ENCODE data around the gene LAD1.

LAD1 gene

DNA sequence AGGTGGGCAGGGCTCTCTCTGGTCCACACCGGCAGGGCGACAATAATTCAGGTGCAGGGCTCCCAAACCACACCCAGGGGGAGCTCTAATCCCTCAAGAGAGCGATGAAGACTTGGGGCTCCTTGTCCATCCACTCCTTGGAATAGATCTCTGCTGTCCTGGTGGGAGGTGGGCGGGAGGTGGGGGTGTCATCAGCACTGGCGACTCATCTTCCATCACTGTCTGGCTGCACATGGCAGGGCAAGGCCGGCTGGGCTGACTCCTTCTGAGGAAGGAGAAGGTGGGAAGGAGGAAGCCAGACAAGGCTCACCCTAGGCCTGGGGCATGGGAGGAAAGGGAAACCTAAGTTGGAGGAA is 50.9 kb downstream of the LAD1 start:
- DNase-seq: peak; percentile 33
- Mint-ChIP-seq H3K4me3 (no peak overlapping the region), H3K27ac (no peak overlapping the region), H3K4me1 (ENCODE audit: low read depth) (no peaks in the 10 kb centered on the region), H3K36me3 (ENCODE audit: low read depth) (no peaks in the 10 kb centered on the region), H3K9me3 (no peaks in the 10 kb centered on the region), H3K27me3 (peaks cover 30% of the 10 kb centered on the region)

DNA sequence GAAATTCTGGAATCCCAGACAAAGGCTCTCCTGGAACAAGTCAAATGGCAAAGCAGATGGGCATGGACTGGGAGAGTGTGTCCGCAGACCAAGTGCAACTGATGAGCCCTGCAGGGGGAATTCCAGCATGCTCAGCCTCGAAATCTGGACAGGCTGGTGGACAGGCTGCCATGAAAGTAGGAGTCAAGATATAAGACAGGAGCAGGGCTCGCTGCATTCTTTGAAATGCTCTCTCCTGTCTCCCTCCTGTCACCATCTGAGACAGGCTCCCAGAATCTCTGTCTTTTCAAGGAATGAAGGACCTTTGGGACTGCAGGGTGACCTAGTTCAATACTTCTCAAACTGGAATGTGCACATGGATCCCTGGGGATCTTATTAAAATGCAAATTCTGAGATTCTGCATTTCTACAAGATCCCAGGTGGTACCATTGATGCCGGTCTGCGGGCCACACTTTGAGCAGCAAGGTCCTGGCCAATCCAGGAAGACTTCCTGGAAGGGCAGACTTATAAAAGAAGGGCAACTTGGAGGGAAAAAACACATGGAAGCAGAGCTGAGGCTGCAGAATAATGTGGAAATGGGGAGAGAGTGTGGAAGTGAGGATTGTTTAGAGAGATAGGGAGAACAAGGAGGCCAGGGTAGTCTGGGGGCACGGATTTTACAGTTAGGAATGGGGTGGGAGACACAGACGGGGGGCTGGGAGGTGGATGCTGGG is 51.5 kb downstream of the LAD1 start:
- H3K4me3 Mint-ChIP-seq: no peak overlapping the region
- no peak overlapping the region for H3K27ac Mint-ChIP-seq
- H3K36me3 Mint-ChIP-seq (ENCODE audit: low read depth): no peaks in the 10 kb centered on the region
- H3K27me3 Mint-ChIP-seq: peaks cover 30% of the 10 kb centered on the region
- DNase-seq: no peak
- H3K9me3 Mint-ChIP-seq: no peaks in the 10 kb centered on the region
- no peaks in the 10 kb centered on the region for H3K4me1 Mint-ChIP-seq (ENCODE audit: low read depth)

DNA sequence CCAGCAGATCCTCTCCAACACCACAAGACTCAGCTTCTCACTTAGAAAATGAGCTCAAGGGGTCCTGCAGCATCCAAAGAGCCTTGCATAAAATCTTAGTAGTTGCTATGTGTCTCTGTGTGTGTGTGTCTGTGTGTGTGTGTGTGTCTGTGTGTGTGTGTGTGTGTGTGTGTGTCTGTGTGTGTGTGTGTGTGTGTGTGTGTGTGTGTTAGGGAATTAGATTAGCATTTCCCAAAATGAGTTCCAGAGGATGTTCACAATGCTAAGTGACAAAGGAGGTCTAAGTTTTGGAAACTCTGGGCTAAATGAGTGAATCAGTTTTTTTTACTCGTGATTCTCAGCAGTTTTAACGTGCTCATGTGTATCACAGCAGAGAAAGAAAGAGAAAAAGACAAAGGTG is 52.1 kb downstream of the LAD1 start:
- no peak for DNase-seq
- Mint-ChIP-seq H3K4me1 (ENCODE audit: low read depth) (no peaks in the 10 kb centered on the region), H3K36me3 (ENCODE audit: low read depth) (no peaks in the 10 kb centered on the region), H3K9me3 (no peaks in the 10 kb centered on the region), H3K27me3 (peaks cover 27% of the 10 kb centered on the region), H3K4me3 (no peak overlapping the region), H3K27ac (no peak overlapping the region)

DNA sequence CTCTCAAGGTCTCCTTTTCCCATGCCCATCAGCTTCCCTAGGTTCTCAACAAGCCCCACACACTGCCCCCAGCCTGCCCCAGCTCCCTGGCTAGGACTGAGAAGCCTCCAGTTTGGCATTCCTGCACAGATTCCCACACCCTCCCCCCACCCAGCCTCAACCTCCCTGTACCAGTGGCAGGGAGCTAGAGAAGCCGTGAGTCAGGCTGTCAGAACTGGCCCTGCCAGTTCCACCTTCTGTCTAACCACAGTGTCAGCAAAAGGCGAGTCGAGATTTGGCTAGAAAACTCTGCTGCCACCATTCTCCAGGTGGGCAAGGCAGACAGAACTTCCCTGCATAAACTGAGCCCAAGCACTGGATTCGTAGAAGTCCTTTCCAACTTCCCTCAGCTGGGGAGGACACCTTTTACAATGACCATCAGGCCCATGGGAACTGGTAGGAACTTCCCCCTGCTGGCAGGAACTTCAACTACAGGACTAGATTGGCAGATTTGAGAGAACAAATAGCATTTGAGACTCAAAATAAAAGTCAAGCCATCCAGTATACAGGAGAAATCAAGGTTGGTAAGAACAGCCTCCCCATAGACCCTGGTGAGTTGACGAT is 52.7 kb downstream of the LAD1 start:
- no peak for DNase-seq
- Mint-ChIP-seq H3K4me1 (ENCODE audit: low read depth) (no peaks in the 10 kb centered on the region), H3K36me3 (ENCODE audit: low read depth) (no peaks in the 10 kb centered on the region), H3K4me3 (no peak overlapping the region), H3K27ac (no peak overlapping the region), H3K9me3 (no peaks in the 10 kb centered on the region), H3K27me3 (peaks cover 27% of the 10 kb centered on the region)

DNA sequence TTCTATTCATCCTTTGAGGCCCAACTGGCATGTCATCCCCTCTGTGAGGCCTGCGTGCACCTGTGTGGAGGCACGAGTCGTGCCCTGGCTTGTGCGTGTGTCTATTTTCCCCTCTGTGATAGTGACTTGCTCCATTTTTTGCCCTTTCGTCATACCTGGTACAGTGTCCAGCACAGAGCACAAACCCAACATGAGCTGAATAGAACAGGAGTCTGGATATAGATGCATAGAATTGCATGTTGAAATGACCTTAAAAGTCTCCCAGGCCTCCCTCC is 54.1 kb downstream of the LAD1 start:
- Mint-ChIP-seq H3K9me3 (no peaks in the 10 kb centered on the region), H3K27ac (no peak overlapping the region), H3K4me3 (no peak overlapping the region)

DNA sequence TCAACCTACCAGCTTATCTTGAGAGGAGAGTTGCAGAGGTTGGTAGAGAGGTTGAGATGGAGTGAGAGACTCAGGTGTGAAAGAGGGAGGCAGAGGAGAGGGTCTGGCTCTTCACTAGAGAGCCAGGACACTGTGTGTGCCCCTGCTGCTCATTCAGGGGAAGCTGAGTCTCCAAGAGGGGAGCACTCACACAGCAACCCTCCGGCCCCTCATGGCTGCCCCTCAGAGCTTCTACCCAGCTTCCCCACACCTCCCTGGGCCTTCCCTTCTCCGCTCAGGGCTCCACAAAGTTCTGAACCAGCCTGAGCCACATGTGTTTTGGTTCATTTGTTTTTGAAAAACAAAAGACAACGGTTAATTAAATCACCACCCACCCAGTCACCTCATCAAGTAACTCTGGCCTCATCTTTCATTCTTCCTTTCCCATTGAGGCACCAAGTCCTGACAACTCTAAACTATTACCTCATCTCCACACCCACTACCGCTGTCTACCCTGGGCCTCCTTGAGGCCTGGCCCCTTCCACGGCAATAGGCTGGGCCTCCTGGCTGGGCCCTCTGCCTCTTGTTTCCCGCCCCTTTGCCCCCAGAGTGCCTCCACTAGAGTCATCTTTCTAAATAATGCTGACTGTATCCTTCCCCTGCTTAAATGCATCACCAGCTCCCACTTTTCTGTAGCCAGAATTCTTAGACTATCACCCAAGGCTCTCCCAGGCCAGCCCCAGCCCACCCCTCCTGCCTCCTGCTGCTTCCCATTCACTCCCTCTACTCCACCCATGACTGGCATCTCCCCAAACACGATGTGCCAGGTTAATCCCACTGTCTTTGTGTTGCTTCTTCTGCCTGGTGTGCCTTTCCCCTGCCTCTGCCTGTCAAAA is 54.7 kb downstream of the LAD1 start:
- H3K36me3 Mint-ChIP-seq (ENCODE audit: low read depth): no peaks in the 10 kb centered on the region
- no peaks in the 10 kb centered on the region for H3K9me3 Mint-ChIP-seq
- H3K4me1 Mint-ChIP-seq (ENCODE audit: low read depth): no peaks in the 10 kb centered on the region
- no peak for DNase-seq
- H3K4me3 Mint-ChIP-seq: no peak overlapping the region
- no peak overlapping the region for H3K27ac Mint-ChIP-seq
- peaks cover 23% of the 10 kb centered on the region for H3K27me3 Mint-ChIP-seq

More for the DNA sequence above, 54.1 kb downstream of the LAD1 start:
- Mint-ChIP-seq H3K36me3 (ENCODE audit: low read depth) (no peaks in the 10 kb centered on the region), H3K27me3 (peaks cover 25% of the 10 kb centered on the region), H3K4me1 (ENCODE audit: low read depth) (no peaks in the 10 kb centered on the region)
- DNase-seq: no peak

DNA sequence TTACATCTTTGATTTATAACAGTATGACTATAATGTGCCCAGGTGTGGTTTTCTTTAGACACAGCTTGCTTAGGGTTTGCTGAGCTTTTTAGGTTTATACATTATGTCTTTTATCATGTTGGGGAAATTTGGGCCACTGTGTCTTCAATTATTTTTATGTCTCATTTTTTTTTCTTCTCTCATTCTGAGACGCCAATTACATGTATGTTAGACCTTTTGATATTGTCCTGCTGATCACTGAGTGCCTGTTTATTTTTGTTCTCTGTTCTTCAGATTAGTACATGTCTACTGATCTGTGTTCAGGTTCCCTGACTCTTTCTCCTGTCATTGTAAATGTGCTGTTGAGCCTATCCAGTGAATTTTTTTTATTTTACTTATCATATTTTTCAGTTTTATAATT is 57.7 kb downstream of the LAD1 start:
- H3K36me3 Mint-ChIP-seq (ENCODE audit: low read depth): no peaks in the 10 kb centered on the region
- H3K27me3 Mint-ChIP-seq: peaks cover 4% of the 10 kb centered on the region
- no peaks in the 10 kb centered on the region for H3K9me3 Mint-ChIP-seq
- H3K27ac Mint-ChIP-seq: no peak overlapping the region
- no peaks in the 10 kb centered on the region for H3K4me1 Mint-ChIP-seq (ENCODE audit: low read depth)
- no peak overlapping the region for H3K4me3 Mint-ChIP-seq
- DNase-seq: no peak

DNA sequence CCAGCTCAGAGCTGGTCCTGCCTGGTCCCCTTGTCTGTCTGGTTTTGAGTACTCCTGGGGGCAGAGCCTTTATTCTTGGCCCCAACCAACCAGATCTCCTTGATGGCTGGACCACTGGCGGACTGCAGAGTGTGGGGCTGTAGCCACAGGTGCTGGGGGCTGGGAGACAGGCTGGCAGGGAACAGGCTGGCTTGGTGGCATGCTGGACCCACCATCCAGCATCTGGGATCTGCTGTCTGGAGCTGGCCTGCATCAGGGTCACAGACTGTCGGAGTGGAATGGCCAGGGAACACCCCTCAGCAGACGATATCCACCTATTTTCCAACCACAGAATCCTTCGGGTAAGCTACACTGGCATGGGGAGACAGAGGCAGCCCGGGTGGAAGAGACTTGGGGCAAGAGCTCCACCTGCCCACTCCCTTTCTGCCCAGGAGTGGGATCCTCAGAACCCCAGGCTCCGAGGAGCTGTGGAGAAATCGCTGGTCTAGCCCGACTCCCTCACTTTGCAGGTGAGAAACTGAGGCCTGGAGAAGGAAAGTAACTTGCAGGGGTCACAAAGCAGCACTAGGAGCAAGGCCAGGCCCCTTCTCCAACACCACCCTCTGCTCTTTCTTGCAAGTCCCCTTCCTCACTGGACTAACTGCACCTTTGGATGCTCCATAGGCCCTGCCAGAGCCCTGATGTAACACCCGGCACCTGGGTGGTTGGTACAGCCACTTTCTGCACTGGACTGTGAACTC is 62.2 kb downstream of the LAD1 start:
- no peaks in the 10 kb centered on the region for H3K36me3 Mint-ChIP-seq (ENCODE audit: low read depth)

DNA sequence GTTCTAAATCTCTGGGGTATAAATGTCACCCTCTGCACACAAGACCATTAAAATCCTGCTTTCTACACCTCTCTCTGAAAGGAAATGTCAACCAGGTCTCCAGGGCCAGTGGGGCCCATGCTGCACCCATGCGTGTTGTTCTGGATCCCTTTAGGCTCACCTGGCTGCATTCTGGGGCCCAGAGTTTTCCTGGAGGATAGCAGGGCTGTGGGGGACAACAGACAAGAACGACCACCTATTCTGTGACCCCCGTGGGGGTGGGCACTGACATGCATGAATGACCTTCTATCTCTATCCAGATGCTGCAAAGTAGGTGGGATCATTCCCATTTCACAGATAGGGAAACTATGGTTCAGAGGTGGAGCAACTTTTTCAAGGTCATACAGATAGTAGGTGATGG is 63.2 kb downstream of the LAD1 start:
- Mint-ChIP-seq H3K27ac (no peak overlapping the region), H3K27me3 (no peaks in the 10 kb centered on the region), H3K9me3 (no peaks in the 10 kb centered on the region), H3K4me1 (ENCODE audit: low read depth) (no peaks in the 10 kb centered on the region), H3K4me3 (no peak overlapping the region), H3K36me3 (ENCODE audit: low read depth) (no peaks in the 10 kb centered on the region)
- DNase-seq: no peak

More for the DNA sequence above, 62.2 kb downstream of the LAD1 start:
- no peak for DNase-seq
- H3K27ac Mint-ChIP-seq: no peak overlapping the region
- H3K9me3 Mint-ChIP-seq: no peaks in the 10 kb centered on the region
- no peak overlapping the region for H3K4me3 Mint-ChIP-seq
- H3K27me3 Mint-ChIP-seq: peaks cover 4% of the 10 kb centered on the region
- no peaks in the 10 kb centered on the region for H3K4me1 Mint-ChIP-seq (ENCODE audit: low read depth)

DNA sequence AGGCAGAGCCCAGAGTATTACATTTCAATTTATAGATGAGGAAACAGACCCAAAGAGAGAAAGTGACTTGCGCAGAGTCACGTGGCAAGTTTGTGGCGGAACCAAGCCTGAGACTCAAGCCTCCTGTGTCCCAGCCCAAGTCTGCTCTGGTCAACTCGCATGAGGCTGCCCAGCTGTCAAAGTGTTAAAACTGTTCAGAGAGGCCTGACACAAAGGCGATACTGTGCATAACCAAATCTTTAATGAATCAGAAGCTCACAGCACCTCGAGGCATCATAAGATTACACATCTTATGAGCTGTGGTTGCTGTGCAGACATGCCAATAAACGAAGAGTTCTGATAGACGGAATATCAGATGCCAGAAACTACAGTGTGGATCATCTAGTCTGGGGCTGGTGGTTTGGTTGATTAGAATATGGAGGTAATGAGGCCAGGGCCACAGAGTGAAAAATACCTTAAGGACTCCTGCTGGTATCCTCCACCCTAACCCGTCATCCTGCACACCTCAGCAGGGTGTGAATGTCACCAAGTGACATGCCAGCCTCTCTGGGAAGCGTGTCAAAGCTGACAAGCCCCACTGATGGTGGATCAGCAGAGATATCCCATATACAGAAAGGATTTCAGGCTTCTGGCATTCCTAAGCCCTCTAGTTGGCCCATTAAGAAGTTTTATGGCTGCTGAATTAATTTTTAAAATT is 63.8 kb downstream of the LAD1 start:
- H3K36me3 Mint-ChIP-seq (ENCODE audit: low read depth): no peaks in the 10 kb centered on the region
- H3K27ac Mint-ChIP-seq: no peak overlapping the region
- H3K4me3 Mint-ChIP-seq: no peak overlapping the region
- no peaks in the 10 kb centered on the region for H3K9me3 Mint-ChIP-seq
- no peaks in the 10 kb centered on the region for H3K4me1 Mint-ChIP-seq (ENCODE audit: low read depth)
- H3K27me3 Mint-ChIP-seq: no peaks in the 10 kb centered on the region
- no peak for DNase-seq

DNA sequence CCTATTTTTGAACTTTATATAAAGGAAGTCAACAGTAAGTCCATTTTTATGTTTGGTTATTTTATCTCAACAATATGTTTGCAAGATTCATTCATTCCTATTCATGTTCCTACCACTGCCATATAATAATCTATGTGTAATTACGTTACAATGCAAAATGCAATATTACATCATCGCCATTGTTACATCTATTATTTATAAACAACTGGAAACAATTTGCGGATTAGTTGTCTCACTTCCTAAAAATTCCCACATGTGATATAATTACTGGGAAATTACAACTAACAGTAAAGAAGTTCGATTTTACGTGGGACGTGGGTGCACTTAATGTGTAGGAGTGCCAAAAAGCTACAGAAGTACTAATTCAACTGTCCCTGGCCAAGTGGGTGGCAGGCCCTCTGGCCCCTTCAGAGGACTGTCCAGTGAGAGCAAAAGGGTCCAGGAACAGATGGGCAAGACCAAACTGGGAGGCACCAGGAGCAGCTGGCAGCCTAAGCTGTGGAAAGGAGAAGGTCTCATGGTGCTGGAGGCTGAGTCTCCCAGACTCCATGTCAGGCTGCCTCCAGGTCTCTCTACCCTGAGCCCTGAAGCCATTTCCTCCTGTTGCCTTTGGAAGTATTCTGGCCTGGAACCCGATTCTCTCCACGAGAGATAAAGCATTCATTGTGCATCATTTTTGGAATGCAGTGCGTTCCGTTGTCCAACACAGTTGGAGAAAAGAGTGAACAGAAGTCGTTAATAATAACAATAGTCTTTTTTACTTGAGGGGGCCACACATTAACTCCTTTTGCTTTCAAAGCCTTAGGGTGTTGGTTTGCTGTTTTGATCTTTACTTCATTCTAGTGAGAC is 64.6 kb downstream of the LAD1 start:
- Mint-ChIP-seq H3K36me3 (ENCODE audit: low read depth) (no peaks in the 10 kb centered on the region), H3K27ac (no peak overlapping the region), H3K4me3 (no peak overlapping the region), H3K4me1 (ENCODE audit: low read depth) (no peaks in the 10 kb centered on the region), H3K27me3 (no peaks in the 10 kb centered on the region), H3K9me3 (no peaks in the 10 kb centered on the region)
- DNase-seq: no peak

DNA sequence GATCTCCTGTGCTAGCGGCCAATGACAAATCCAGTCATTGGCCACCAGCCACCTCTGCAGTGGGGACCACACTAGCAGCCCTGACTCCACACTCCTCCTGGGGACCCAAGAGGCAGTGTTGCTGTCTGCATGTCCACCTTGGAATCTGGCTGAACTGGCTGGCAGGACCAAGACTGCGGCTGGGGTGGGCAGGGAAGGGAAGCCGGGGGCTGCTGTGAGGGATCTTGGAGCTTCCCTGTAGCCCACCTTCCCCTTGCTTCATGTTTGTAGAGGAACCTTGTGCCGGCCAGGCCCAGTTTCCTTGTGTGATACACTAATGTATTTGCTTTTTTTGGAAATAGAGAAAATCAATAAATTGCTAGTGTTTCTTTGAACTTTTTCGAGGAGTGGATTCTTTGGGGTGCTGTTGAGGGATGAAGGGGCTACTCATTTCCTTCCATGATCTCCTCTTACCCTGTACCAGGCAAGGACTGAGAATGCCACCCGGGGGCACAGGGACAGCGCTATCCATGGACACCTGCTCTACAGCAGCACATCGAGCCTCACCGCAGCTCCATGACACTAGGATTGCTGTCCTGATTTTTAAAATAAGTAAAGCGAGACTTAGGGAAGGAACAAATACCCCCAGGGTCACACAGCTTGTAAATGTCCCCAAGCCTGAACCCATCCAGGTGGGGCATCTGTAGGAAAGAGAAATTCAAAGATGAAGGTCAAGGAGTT is 66.3 kb downstream of the LAD1 start:
- Mint-ChIP-seq H3K4me1 (ENCODE audit: low read depth) (no peaks in the 10 kb centered on the region), H3K4me3 (no peak overlapping the region), H3K36me3 (ENCODE audit: low read depth) (no peaks in the 10 kb centered on the region), H3K9me3 (no peaks in the 10 kb centered on the region), H3K27me3 (no peaks in the 10 kb centered on the region), H3K27ac (no peak overlapping the region)
- no peak for DNase-seq

DNA sequence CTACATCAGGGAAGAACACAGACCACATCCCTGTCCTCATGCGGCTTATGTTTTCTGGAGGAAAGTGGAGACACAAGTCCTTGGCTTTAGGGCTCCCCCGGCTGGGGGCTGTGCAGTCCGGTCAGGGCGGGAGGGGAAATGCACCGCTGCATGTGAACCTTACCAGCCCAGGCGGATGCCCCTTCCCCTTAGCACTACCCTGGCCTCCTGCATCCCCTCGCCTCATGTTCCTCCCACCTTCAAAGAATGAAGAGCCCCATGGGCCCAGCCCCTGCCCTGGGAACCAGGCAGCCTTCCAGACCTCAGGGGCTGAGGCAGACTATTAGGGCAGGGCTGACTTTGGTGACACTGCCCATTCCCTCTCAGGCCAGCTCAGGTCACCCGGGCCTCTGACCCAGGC is 67.1 kb downstream of the LAD1 start:
- Mint-ChIP-seq H3K36me3 (ENCODE audit: low read depth) (no peaks in the 10 kb centered on the region), H3K4me3 (no peak overlapping the region), H3K27ac (no peak overlapping the region), H3K4me1 (ENCODE audit: low read depth) (no peaks in the 10 kb centered on the region), H3K9me3 (no peaks in the 10 kb centered on the region), H3K27me3 (no peaks in the 10 kb centered on the region)
- no peak for DNase-seq
